Measurements from ENCODE around the gene IFRD1.
"Not testable (repeated sequence)": the region's sequence is repeated elsewhere in the genome, so short reads cannot be mapped to it uniquely, and the experiment has no call there.

Gene IFRD1

GRCh38 chr7:112444505-112444904 is 5.8 kb upstream of the IFRD1 start:
- DNase-seq = no peak

- DNase-seq = no peak
Measured at GRCh38 chr7:112446431-112446830, 3.8 kb upstream of the IFRD1 start.

DNA sequence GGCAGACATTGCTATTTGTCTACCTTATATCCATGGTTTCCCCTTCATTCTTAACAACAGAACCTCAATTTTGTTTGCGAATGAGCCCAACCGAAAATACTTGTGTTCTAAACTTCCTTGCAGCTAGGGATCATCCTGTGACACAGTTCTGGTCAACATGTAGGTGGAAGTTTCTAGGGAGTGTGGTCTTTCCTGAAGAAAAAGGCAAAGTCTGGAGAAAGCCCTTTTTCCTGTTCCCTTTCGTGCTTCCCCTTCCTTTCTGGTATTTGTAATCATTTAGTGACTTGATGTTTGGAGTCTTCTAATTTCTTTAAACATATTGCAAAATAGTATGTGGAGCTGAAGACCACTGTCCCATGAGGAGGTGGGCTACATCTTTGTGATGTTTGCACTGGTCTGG is 2.9 kb upstream of the IFRD1 start:
- no peak for DNase-seq

DNA sequence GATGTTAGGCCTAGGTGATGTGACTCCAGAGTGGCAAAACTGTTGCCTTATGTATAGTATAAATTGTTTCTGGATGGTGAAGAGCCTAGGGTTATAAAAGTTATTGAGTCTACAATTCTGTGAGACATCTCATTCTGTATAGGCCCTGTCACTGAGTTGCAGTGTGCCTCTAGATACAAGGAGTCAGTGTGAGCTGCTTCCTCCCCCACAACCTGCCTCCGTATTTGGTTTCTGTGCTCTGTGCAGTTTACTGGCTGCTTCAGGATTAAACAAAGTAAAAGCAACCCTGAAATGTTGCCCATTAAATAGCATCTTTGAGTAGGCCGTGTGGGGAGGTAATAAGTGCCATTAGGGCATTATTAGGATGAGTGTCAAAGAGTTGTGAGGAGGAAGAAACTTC is 1.9 kb upstream of the IFRD1 start:
- no peak for DNase-seq

DNA sequence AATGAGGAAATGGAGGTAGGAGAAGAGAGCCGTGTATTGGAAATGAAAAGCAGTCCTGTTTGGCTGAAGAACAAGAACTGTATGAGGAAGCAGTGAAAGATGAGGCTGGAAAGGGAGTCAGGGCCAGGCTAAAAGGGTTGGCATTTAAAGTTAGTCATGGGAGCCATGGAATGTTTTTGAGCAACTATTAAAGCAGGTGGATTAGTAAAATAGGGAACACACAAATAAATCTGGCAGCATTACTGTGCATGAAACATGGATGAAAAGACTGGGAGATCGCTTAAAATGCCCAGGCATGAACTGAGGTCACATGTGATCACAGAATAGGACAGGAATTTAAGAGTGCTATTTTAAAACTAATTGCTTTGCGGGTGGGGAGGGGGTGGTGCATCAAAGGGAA is 1.4 kb upstream of the IFRD1 start:
- peak in 1 of 2 experiments; percentile 7 for DNase-seq

GRCh38 chr7:112449353-112449752 is 907 bp upstream of the IFRD1 start:
- DNase-seq = peak; percentile 39 to 56

DNA sequence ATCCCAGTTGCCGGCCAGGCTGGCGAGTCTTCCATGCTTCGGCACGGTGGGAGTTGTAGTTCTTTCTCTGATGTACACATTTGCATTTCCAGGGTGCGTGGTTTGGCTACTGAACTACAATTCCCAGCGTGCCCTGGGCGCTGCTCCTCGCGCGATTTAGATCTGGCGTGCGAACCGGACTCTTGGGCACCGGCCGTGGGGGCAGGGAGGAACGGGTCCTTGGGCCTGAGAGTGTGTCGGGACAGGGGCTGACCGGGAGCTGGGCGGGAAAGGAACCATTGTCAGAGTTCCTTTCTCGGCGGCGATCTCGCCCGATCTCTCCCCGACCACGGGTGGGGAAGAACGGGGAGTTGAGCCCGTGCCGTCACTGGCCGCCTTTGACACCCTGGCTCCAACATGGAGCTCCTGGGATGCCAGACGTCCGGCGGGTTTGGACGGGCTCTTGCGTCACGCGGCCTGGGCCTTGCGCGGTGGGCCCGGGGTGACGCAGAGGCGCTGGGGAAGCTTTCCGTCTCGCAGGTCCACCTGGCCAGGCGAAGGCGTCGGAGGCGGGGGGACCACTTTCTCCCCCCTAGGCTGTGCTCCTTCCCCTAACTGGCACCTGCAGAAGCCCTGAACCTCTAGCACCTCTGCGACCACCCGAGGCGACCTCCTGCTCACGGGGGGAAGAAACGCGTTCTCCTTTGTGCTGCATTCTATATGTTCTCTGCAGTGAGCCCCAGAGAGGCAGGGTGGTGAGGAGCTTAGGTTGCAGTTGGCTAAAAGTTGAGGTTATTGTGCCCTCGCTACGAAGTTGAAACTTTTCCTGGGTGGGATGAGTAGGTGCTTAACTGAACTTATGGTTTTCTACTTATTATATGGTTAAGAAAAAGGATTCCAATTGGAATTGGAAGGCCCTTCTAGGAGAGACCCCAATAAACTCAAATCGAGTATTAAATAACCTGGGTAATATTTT is 824 bp downstream of the IFRD1 start:
- DNase-seq = peak; percentile 84 to 88

DNA sequence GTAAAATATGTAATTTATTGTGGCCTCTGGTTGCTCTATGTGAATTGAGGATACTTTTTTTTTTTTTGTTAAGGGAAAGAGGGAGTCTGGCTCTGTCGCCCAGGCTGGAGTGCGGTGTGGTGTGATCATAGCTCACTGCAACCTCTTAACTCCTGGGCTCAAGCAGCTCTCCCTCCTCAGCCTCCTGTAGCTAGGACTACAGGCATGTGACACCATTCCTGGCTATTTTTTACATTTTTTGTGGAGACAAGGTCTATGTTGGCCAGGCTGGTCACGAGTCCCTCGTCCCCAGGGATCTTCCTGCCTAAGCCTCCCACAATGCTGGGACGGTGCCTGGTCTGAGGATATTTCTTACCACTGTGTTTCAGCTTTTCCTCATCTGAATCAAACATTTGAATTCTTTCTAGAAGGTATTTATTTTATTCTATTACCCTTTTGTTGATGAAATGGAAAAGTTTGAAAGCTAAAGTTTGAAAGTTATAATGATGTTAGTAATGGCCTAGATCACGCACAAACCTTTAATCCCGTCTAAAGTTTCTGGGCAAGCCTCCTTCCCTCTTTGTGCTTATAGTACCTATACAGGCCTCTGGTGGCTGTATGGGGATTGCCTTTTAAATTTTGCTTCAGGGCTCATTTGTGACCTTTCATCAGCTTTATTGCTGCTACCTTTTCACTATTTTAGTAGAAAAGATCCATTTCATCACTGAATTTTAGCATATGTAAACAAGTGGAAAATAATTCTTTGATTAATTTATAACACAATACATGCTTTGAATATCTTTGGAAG is 2.0 kb downstream of the IFRD1 start:
- no peak for DNase-seq

DNA sequence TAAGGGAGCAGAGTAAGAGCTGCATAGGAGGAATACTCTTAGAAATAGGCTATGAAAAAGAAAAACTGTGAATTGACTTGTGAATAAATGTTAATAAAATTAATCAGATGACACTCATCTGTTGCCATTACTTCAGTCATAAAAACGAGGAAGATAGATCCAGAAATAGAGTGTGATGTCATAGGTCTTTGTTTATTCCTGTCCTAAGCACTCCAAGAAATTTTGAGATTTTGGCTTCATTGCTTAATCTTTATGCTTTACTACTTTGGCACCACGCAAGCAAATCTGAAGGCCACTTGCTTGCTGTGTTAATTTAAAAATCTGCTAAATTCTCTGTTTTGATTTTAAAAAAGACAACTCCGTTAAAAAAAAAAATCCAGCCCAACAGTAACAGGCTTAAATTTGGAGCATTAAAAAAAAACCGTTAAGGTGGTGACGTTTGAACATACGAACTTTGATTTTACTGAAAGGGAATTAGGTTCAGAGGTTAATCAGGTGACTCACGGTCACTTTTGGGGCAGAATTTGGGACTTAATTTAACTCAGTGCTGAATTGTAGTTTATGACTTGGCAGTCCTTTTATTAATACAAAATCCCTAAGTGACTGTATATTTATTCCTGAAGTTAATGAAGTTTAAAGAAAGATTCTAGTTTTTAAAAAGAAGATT is 3.4 kb downstream of the IFRD1 start:
- DNase-seq = no peak

DNA sequence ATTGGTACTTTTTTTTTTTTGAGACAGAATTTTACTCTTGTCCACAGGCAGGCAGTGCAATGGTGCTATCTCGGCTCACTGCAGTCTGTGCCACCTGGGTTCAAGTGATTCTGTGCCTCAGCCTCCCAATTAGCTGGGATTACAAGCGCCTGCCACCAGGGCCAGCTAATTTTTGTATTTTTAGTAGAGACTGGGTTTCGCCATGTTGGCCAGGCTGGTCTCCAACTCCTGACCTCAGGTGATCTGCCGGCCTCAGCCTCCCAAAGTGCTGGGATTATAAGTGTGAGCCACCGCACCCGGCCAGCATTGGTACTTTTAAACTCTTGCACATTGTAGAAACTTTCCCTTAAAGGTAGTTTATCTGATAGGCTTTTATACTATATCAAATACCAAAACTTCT is 3.9 kb downstream of the IFRD1 start:
- not testable (repeated sequence) for DNase-seq

GRCh38 chr7:112459645-112460044 is 9.4 kb downstream of the IFRD1 start:
- DNase-seq = no peak

- DNase-seq = no peak
Measured at GRCh38 chr7:112462236-112462635, 12.0 kb downstream of the IFRD1 start.

- DNase-seq = no peak
Measured at GRCh38 chr7:112467867-112468266, 17.6 kb downstream of the IFRD1 start.

DNA sequence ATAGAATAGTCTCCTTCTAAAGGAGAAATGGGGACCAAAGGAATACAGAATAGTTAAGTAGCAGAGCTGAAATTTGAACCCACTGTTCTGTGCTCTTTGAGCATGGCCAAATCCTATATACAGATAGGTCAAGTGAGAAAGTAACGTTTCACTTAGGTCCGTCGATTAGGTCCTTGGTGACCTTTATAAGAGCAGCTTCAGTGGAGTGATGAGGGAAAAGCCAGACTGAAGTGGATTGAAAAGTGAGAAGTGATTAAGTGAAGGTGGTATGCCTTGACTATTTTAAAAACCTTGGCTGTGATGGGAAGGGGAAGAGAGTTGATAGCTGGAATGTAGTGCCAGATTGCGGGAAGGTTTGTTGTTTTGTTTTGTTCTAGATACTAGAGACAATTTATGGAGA is 19.9 kb downstream of the IFRD1 start:
- no peak for DNase-seq

DNA sequence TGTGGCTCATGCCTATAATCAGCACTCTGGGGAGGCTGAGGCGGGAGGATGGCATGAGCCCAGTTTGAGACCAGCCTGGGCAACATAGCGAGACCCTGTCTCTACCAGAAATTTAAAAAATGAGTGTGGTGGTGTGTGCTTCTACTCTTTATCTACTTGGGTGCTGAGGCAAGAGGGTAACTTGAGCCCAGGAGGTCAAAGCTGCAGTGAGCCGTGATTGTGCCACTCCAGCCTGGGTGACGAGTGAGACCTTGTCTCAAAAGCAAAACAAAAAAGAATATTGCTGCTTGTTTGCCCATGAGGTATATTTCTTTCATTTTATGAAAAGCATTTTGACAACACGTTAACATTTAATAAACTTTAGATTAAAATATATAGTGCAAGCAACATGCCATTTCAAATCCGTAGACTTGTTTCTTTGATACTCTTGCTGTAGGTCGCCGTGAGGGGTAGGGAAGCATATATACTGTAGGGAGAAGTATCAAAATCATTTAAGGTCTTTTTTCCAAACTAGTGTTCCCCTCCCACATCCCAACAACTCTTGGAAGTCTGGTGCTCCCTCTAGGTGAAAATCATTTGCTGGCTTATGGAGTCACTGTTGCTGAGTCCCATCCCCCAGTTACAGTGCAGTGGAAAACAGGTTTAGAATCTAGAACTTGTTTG is 26.3 kb downstream of the IFRD1 start:
- DNase-seq = no peak

DNA sequence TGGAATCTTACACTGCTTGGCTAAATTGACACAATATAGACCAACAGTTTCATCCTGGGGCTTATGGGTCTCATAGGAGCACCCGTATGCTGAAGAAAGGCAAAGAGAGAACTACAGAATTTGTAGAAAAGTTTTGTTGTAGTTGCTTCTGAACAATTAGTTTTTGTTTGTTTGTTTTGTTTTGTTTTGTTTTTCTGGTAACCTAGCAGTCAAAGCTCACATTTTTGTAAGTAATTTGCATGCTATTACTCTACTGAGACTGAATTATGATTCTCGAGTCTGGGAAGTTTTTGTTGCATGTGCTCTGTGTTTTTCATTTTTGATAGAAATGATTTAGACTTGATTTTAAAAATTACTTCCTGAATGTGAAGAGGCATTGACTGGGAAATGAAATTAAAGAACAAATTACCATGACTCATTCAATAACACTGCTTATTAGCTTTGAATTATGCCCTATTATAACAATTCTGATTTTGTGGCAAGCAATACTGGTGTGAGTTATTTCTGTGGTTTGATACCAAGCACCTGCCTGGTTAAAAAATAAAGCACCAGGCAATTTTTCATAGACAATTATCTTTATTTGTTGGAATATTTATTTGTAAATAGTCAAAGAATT is 31.0 kb downstream of the IFRD1 start:
- DNase-seq = no peak

- DNase-seq = no peak
Measured at GRCh38 chr7:112481833-112482670, 31.8 kb downstream of the IFRD1 start.

- no peak for DNase-seq
Measured at GRCh38 chr7:112484671-112485167, 34.5 kb downstream of the IFRD1 start.

- no peak for DNase-seq
Measured at GRCh38 chr7:112485766-112486165, 35.5 kb downstream of the IFRD1 start.

GRCh38 chr7:112487457-112488263 is 37.4 kb downstream of the IFRD1 start:
- no peak for DNase-seq

- no peak for DNase-seq
Measured at GRCh38 chr7:112488264-112488552, 37.9 kb downstream of the IFRD1 start.

Measured in activated CD4-positive, alpha-beta T cell treated with anti-CD3 and anti-CD28 coated beads, Interleukin-2, amount 50 U/mL, for 48 hours (primary cell).